Motor neuron (in vitro differentiated cells): Measurements from ENCODE around the gene PARD3B. TPM values are rescaled to one million over a fixed set of nuclear protein-coding genes. Genes with fewer than 3 reads are reported as not detected.
A peak's percentile ranks its signal among the peaks of the same experiment; 100 is the strongest.

ENCODE experiments used
- ATAC-seq, 8 experiments: fragments of 200-7000 bp; cut with Tn5 transposase; replicated peaks in 6 of 8; 2 replicates each; pipeline ENCODE4 v1.8.0; 2021; ENCODE audit warnings: mild to moderate bottlenecking in 8 of 8, moderate library complexity in 8 of 8
- H3K27ac ChIP-seq, 2 donors: fragments of 250-450 bp; sonication (Bioruptor Pico); 2 replicates each; pipeline ENCODE4 v1.9.0; 2021; ENCODE audit warnings: antibody characterized with exemption in 2 of 2, mild to moderate bottlenecking in 2 of 2, moderate library complexity in 1 of 2
- H3K4me1 ChIP-seq, 2 donors: fragments of 250-450 bp; sonication (Bioruptor Pico); replicated peaks in 1 of 2; 2 replicates each; pipeline ENCODE4 v1.6.1; 2021; ENCODE audit warnings: antibody characterized with exemption in 2 of 2, mild to moderate bottlenecking in 2 of 2, moderate library complexity in 1 of 2
- H3K4me3 ChIP-seq, 5 donors: fragments of 250-450 bp; sonication (Bioruptor Pico); 2 replicates each; pipeline ENCODE4 v1.9.0; 2021; ENCODE audit warnings: antibody characterized with exemption in 5 of 5, mild to moderate bottlenecking in 5 of 5, moderate library complexity in 4 of 5
- WGBS, 10 experiments: fragments of 450-650 bp; shearing (Covaris generic); methylation state at CpG; one replicate each; pipeline ENCODE4 v1.0.0; 2022; 5-methylcytosine and 5-hydroxymethylcytosine counted together
- in situ Hi-C, 9 experiments: fragments of 400-800 bp; cut with MboI; loops; one replicate each; pipeline ENCODE4 v1.15.0; 2021; ENCODE audit warnings: low sequenced_read_pairs in 9 of 9, low pct_unique_long_range_greater_than_20kb in 2 of 9; ENCODE audit not compliant: unreplicated experiment in 9 of 9
- total RNA-seq, 8 experiments: library from RNA; unstranded; fragments of 300-600 nt; gene quantifications; 2 replicates each; pipeline versions ENCODE4 v1.2.3 to v1.2.4, GENCODE V29; 2022

Gene PARD3B
- total RNA-seq, 8 experiments from 2014 or later, result 3.1 to 24.3 (median 10.4) TPM

GRCh38 chr2:205438241-205438640 lies 893.0 kb downstream of the PARD3B start:
- ATAC-seq, result peak in 2 of 8 experiments; percentile 20 to 38
- no peak overlapping the region for H3K27ac ChIP-seq

GRCh38 chr2:205439621-205440020 lies 894.3 kb downstream of the PARD3B start:
- H3K4me3 ChIP-seq, result no peak overlapping the region
- no peak for ATAC-seq
- in situ Hi-C loops, result no loop called here
- no peak overlapping the region for H3K27ac ChIP-seq
- peaks cover 9 to 34% of the 10 kb centered on the region in 2 donors for H3K4me1 ChIP-seq
- WGBS, 10 experiments, result 40 to 100% (median 67%) methylated on average over 1 to 2 of the region's 2 CpGs

More at GRCh38 chr2:205438241-205438640, 893.0 kb downstream of the PARD3B start:
- H3K4me3 ChIP-seq, result no peak overlapping the region
- peaks cover 9 to 34% of the 10 kb centered on the region in 2 donors for H3K4me1 ChIP-seq
- 33 to 100% (median 67%) methylated on average over 1 to 2 of the region's 2 CpGs; no CpG with 5 or more reads in 2 of the 10 experiments for WGBS, 10 experiments
- in situ Hi-C loops, result no loop called here

- ATAC-seq, result peak in 5 of 8 experiments; percentile 51 to 84 (median 56)
- H3K4me3 ChIP-seq, result no peak overlapping the region
- in situ Hi-C loops, result no loop called here
- no peak overlapping the region for H3K27ac ChIP-seq
- H3K4me1 ChIP-seq, result peaks cover 9 to 34% of the 10 kb centered on the region in 2 donors
Observed at GRCh38 chr2:205441524-205441923, 896.2 kb downstream of the PARD3B start.

- Histone ChIP-seq H3K27ac (no peak overlapping the region), H3K4me1 (peaks cover 4 to 13% of the 10 kb centered on the region in 2 donors), H3K4me3 (no peak overlapping the region)
- in situ Hi-C loops, result no loop called here
- no peak for ATAC-seq
Observed at GRCh38 chr2:205448189-205448588, 902.9 kb downstream of the PARD3B start.

- Histone ChIP-seq H3K4me1 (peaks cover 4 to 13% of the 10 kb centered on the region in 2 donors), H3K27ac (no peak overlapping the region), H3K4me3 (no peak overlapping the region)
- peak in 2 of 8 experiments; percentile 24 to 58 for ATAC-seq
- in situ Hi-C loops, result no loop called here
- WGBS, 10 experiments, result 20 to 93% (median 67%) methylated on average over 1 to 4 of the region's 4 CpGs
Observed at GRCh38 chr2:205451901-205452512, 906.7 kb downstream of the PARD3B start.

- in situ Hi-C loops, result no loop called here
- ATAC-seq, result no peak
- Histone ChIP-seq H3K27ac (no peak overlapping the region), H3K4me1 (peaks cover 4 to 13% of the 10 kb centered on the region in 2 donors), H3K4me3 (no peak overlapping the region)
- WGBS, 10 experiments, result 67 to 100% (median 94%) methylated on average over 1 to 4 of the region's 4 CpGs; no CpG with 5 or more reads in 3 of the 10 experiments
Observed at GRCh38 chr2:205453202-205453601, 907.9 kb downstream of the PARD3B start.

GRCh38 chr2:205456682-205457081 lies 911.4 kb downstream of the PARD3B start:
- no peak overlapping the region for H3K27ac ChIP-seq
- peaks cover 4 to 16% of the 10 kb centered on the region in 2 donors for H3K4me1 ChIP-seq
- no peak overlapping the region for H3K4me3 ChIP-seq
- 15 to 100% (median 80%) methylated on average over 1 of the region's 1 CpG; no CpG with 5 or more reads in 1 of the 10 experiments for WGBS, 10 experiments
- no peak for ATAC-seq
- in situ Hi-C loops, result no loop called here

GRCh38 chr2:205460217-205460616 lies 914.9 kb downstream of the PARD3B start:
- ATAC-seq, result no peak
- in situ Hi-C loops, result no loop called here
- WGBS, 10 experiments, result 83 to 100% (median 100%) methylated on average over 1 of the region's 1 CpG; no CpG with 5 or more reads in 6 of the 10 experiments
- no peak overlapping the region for H3K4me3 ChIP-seq
- peaks cover 0 to 12% of the 10 kb centered on the region in 2 donors for H3K4me1 ChIP-seq
- no peak overlapping the region for H3K27ac ChIP-seq

- no peak overlapping the region for H3K27ac ChIP-seq
- peaks cover 2 to 21% of the 10 kb centered on the region in 2 donors for H3K4me1 ChIP-seq
- no peak for ATAC-seq
- no peak overlapping the region for H3K4me3 ChIP-seq
- WGBS, 10 experiments, result 80 to 100% (median 98%) methylated on average over 1 to 4 of the region's 4 CpGs; no CpG with 5 or more reads in 2 of the 10 experiments
- in situ Hi-C loops, result no loop called here
Observed at GRCh38 chr2:205461169-205461568, 915.9 kb downstream of the PARD3B start.

- H3K4me1 ChIP-seq, result peaks cover 2 to 21% of the 10 kb centered on the region in 2 donors
- no peak overlapping the region for H3K4me3 ChIP-seq
- H3K27ac ChIP-seq, result no peak overlapping the region
- peak in 2 of 8 experiments; percentile 22 to 35 for ATAC-seq
- 0 to 100% (median 67%) methylated on average over 2 to 6 of the region's 6 CpGs for WGBS, 10 experiments
- in situ Hi-C loops, result no loop called here
Observed at GRCh38 chr2:205461678-205462665, 916.7 kb downstream of the PARD3B start.

- in situ Hi-C loops, result no loop called here
- Histone ChIP-seq H3K4me3 (no peak overlapping the region), H3K4me1 (peaks cover 2 to 21% of the 10 kb centered on the region in 2 donors), H3K27ac (no peak overlapping the region)
- 57 to 100% (median 77%) methylated on average over 2 to 6 of the region's 6 CpGs; no CpG with 5 or more reads in 1 of the 10 experiments for whole genome bisulfite sequencing, 10 experiments
- no peak for ATAC-seq
Observed at GRCh38 chr2:205462681-205463345, 917.5 kb downstream of the PARD3B start.

- Histone ChIP-seq H3K4me3 (no peak overlapping the region), H3K27ac (no peak overlapping the region), H3K4me1 (peaks cover 2 to 21% of the 10 kb centered on the region in 2 donors)
- in situ Hi-C loops, result no loop called here
- WGBS, 10 experiments, result 56 to 93% (median 77%) methylated on average over 1 to 5 of the region's 5 CpGs
- no peak for ATAC-seq
Observed at GRCh38 chr2:205463466-205464025, 918.3 kb downstream of the PARD3B start.
